Cardiac atrium fibroblast (primary cell): Measurements from ENCODE around the gene PLAAT2. TPM values are rescaled to one million over a fixed set of nuclear protein-coding genes. Genes with fewer than 3 reads are reported as not detected.

Experiments used
- total RNA-seq: library from RNA; depleted of rRNA; stranded (reverse); fragments of >200 nt; gene quantifications from 2 replicates; pipeline ENCODE4 v1.2.3, GENCODE V29; 2015

PLAAT2 gene
- total RNA-seq, result not detected in 2 replicates

GRCh38 chr11:63563201-63564055 lies at the start of gene PLAAT2:
Gene PLAAT2, minus strand, starts transcription at chr11:63563379. Its CDS starts 55 bp downstream, at chr11:63563324.

GRCh38 chr11:63536669-63537292 lies 26.4 kb downstream of the PLAAT2 start, which contains the start of gene PLAAT4:
Gene PLAAT4, plus strand, starts transcription at chr11:63536808. Its CDS starts 61 bp downstream, at chr11:63536869.

GRCh38 chr11:63505857-63506528 lies 57.2 kb downstream of the PLAAT2 start, which contains the start of gene LGALS12:
Gene LGALS12, plus strand, starts transcription at chr11:63506084. Its CDS starts 375 bp downstream, at chr11:63506459.

Other genes starting within 250 kb of the PLAAT2 start
- not detected in 2 replicates for gene SLC22A9, start 193.6 kb downstream of the PLAAT2 start, total RNA-seq
- 0.16 TPM in 1 of 2 replicates, not detected in the other for gene PLAAT5, start 72.2 kb downstream of the PLAAT2 start, total RNA-seq
- 0.54 TPM in 1 of 2 replicates, not detected in the other for gene LGALS12, start 57.3 kb downstream of the PLAAT2 start, total RNA-seq
- 11.5 and 28.3 TPM in 2 replicates for gene PLAAT4, start 26.6 kb downstream of the PLAAT2 start, total RNA-seq
- 10.2 and 20.0 TPM in 2 replicates for gene PLAAT3, start 51.1 kb upstream of the PLAAT2 start, total RNA-seq
- gene ATL3, start 108.0 kb upstream of the PLAAT2 start, total RNA-seq, result 90.3 and 91.9 TPM in 2 replicates
- gene RTN3, start 118.1 kb upstream of the PLAAT2 start, total RNA-seq, result 97.9 and 104 TPM in 2 replicates
- gene ZFTA, start 205.4 kb upstream of the PLAAT2 start, total RNA-seq, result 16.5 and 28.2 TPM in 2 replicates